ENCODE data around the gene NT5C.
"Not testable (repeated sequence)": the region's sequence is repeated elsewhere in the genome, so short reads cannot be mapped to it uniquely, and the experiment has no call there.

NT5C gene

DNA sequence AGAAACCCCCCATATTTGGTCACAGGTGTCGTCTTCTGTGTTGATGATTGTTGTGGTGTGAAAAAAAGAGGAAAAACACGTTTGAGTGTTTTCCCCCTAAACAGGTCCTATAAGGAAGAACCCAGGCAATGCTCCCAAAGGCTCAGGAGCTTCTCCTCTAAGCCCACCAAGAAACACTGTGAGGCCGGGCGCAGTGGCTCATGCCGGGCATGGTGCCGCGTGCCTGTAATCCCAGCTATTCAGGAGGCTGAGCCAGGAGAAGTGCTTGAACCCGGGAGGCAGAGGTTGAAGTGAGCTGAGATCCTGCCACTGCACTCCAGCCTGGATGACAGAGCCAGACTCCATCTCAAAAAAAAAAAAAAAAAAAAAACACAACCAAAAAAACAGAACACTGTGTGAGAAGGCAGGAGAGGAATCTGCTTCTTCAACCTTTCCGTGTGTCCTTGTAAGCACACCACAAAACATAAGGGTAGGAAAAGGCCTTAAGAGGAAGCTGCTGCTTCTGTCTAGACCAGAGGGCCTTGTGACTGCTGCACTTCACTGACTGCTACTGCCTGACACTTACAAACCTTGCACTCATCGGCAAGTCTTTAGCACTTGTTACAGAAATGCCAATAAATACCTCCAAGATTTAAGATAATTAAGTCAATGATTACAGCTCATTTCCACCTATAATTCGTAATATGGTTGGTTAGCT is 13.4 kb upstream of the NT5C start:
- no peak for DNase-seq (ENCODE audit: extremely low read depth in 1 of 2, low read depth in 1 of 2)

- DNase-seq (ENCODE audit: extremely low read depth in 1 of 2, low read depth in 1 of 2), result no peak
These were observed 10.9 kb upstream of the NT5C start for GRCh38 chr17:75142236-75142971.

DNA sequence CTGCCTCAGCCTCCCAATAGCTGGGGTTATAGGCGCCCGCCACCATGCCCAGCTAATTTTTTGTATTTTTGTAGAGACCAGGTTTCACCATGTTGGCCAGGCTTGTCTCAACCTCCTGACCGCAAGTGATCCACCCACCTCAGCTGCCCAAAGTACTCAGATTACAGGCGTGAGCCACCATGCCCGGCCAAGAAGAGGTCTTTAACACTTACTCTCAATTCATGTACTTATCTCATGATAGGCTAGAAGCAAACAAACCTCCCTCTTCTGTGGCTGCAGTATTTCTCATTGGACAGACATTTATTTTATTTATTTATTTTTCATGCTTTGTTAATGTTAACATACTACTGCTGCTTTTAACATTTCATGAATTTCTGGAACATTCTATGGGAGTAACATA is 7.0 kb upstream of the NT5C start:
- DNase-seq (ENCODE audit: extremely low read depth in 1 of 2, low read depth in 1 of 2), result no peak

- DNase-seq (ENCODE audit: extremely low read depth in 1 of 2, low read depth in 1 of 2), result not testable (repeated sequence)
These were observed 6.2 kb upstream of the NT5C start for GRCh38 chr17:75137762-75138161.

GRCh38 chr17:75135946-75136345 is 4.4 kb upstream of the NT5C start:
- DNase-seq (ENCODE audit: extremely low read depth in 1 of 2, low read depth in 1 of 2), result no peak

- DNase-seq (ENCODE audit: extremely low read depth in 1 of 2, low read depth in 1 of 2), result no peak
These were observed 3.9 kb upstream of the NT5C start for GRCh38 chr17:75135452-75135851.

DNA sequence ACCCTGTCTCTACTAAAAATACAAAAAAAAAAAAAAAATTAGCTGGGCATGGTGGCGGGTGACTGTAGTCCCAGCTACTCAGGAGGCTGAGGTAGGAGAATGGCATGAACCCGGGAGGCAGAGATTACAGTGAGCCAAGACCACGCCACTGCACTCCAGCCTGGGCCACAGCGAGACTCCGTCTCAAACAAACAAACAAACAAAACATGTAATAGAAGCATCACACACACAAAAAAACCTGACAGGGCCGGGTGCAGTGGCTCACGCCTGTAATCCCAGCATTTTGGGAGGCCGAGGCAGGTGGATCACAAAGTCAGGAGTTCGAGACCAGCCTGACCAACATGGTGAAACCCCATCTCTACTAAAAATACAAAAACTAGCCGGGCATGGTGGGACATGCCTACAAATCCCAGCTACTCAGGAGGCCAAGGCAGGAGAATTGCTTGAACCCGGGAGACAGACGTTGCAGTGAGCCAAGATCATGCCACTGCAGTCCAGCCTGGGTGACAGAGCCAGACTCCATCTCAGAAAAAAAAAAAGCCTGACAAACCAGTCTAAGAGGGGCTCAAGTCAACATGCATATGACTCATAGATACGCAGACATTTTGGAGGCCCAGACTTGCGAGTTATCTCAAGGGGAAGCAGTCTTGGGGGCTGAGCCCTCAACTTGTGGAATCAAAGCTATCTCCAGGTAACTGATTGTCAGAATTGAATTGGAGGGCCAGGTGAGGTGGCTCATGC is 2.2 kb upstream of the NT5C start:
- DNase-seq (ENCODE audit: extremely low read depth in 1 of 2, low read depth in 1 of 2), result not testable (repeated sequence)

- DNase-seq (ENCODE audit: extremely low read depth in 1 of 2, low read depth in 1 of 2), result no peak
These were observed 1.5 kb upstream of the NT5C start for GRCh38 chr17:75133001-75133400.

DNA sequence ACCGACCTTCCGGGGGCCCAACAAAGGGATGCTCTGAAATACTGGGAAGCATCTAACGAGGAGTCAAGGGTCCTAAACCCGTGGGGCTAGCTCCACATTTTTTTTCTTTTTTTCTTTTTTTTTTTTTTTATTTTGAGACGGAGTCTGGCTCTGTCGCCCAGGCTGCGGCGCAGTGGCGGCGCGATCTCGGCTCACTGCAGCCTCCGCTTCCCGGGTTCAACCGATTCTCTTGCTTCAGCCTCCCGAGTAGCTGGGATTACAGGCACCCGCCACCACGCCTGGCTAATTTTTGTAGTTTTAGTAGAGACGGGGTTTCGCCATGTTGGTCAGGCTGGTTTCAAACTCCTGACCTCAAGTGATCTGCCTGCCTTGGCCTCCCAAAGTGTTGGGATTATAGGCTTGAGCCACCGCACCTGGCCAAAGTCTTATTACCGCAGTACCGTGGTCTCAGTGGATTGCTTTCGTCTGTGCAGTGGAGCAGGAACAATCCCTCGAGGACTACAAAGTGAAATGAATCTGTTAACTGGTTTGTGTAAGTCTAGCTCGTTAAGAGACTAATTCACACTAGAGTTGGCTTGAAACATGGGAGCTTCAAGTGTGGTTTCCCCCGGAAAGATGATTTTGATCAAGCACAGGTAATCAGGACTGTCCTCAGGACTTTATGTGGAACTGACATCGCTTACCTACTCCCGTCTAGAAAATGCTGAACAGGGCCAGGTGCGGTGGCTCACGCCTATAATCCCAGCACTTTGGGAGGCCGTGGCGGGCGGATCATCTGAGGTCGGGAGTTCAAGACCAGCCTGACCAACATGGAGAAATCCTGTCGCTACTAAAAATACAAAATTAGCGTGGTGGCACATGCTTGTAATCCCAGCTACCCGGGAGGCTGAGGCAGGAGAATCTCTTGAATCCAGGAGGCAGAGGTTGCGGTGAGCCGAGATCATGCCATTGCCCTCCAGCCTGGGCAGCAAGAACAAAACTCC is 767 bp upstream of the NT5C start:
- DNase-seq (ENCODE audit: extremely low read depth in 1 of 2, low read depth in 1 of 2), result not testable (repeated sequence)

- peak; percentile 20 to 37 for DNase-seq (ENCODE audit: extremely low read depth in 1 of 2, low read depth in 1 of 2)
These were observed 787 bp downstream of the NT5C start for GRCh38 chr17:75130632-75131277.

GRCh38 chr17:75130059-75130631 is 1.4 kb downstream of the NT5C start:
- no peak for DNase-seq (ENCODE audit: extremely low read depth in 1 of 2, low read depth in 1 of 2)

DNA sequence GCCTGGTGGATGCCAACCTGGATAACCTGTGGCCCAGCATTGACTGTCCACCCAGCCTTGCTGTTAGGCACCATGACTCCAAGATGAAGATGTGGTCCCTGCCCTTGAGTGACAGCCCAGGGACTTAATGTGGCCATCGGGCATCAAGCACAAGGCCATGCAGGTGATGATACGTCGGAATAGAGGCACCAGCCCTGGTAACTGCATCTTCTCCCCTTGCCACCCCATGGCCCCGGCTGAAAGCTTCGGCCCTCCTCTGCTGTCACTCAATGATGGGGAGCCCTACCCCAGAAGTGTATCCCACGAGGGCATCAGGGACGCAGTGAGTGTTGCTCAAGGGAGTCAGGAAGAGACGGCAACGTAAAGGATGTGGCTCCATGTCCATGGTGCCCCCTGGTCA is 2.0 kb downstream of the NT5C start:
- DNase-seq (ENCODE audit: extremely low read depth in 1 of 2, low read depth in 1 of 2), result no peak

- no peak for DNase-seq (ENCODE audit: extremely low read depth in 1 of 2, low read depth in 1 of 2)
These were observed 2.6 kb downstream of the NT5C start for GRCh38 chr17:75128694-75129505.

DNA sequence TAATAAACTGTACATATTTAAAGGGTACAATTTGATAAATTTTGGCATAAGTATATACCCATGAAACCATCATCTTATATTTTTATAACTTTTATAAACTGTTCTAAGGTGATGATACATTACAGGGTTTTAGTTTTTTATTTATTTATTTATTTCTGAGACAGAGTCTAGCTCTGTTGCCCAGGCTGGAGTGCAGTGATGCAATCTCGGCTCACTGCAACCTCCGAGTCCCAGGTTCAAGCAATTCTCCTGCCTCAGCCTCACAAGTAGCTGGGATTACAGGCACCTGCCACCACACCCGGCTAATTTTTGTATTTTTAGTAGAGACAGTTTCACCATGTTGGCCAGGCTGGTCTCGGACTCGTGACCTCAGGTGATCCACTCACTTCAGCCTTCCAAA is 3.6 kb downstream of the NT5C start:
- DNase-seq (ENCODE audit: extremely low read depth in 1 of 2, low read depth in 1 of 2), result not testable (repeated sequence)

- DNase-seq (ENCODE audit: extremely low read depth in 1 of 2, low read depth in 1 of 2), result no peak
These were observed 4.6 kb downstream of the NT5C start for GRCh38 chr17:75126954-75127353.

DNA sequence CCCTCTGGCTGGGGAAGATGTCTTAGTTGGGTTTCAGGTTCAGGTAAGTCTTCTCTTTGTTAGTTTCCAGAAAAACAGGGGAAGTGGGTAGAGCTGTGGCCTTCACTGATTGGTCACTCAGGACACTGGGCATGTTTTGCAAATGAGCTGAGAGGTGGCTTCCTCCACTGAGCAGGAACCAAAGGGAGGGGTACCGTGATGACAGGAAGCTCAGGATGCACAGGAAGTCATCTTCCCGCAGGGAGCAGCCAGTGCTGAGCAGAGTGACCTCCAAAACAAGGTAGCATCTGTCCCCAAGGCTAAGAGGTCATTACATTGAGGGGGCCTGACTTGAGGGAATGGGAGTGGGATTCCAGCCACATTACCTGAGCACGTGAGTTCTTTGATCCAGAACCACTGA is 5.6 kb downstream of the NT5C start:
- DNase-seq (ENCODE audit: extremely low read depth in 1 of 2, low read depth in 1 of 2), result no peak

- DNase-seq (ENCODE audit: extremely low read depth in 1 of 2, low read depth in 1 of 2), result no peak
These were observed 6.8 kb downstream of the NT5C start for GRCh38 chr17:75124819-75125162.

- DNase-seq (ENCODE audit: extremely low read depth in 1 of 2, low read depth in 1 of 2), result peak in 1 of 2 donors; percentile 50
These were observed 7.3 kb downstream of the NT5C start for GRCh38 chr17:75124041-75124818.
